ES-I3 (cell line): ENCODE measurements around the gene EPB41L1.

Source experiments
- H3K36me3 ChIP-seq: 2 replicates; pipeline ENCODE4 v1.6.1; 2013; ENCODE audit warnings: mild to moderate bottlenecking, low read length, control low read depth, moderate library complexity; ENCODE audit not compliant: insufficient read depth
- H3K4me1 ChIP-seq: 2 replicates; pipeline ENCODE4 v1.6.1; 2013; ENCODE audit warnings: mild to moderate bottlenecking, control low read depth, low read length; ENCODE audit not compliant: insufficient read depth
- H3K9ac ChIP-seq: 2 replicates; pipeline ENCODE4 v1.6.1; 2013; ENCODE audit warnings: low read depth, mild to moderate bottlenecking, low read length, moderate library complexity
- H3K9me3 ChIP-seq: 2 replicates; pipeline ENCODE4 v1.6.1; 2013; ENCODE audit warnings: mild to moderate bottlenecking, low read length, moderate library complexity; ENCODE audit not compliant: control insufficient read depth, insufficient read depth

The EPB41L1 gene

GRCh38 chr20:36118371-36118770, 36.2 kb upstream of the EPB41L1 start:
- no peaks in the 10 kb centered on the region for H3K9me3 ChIP-seq
- H3K9ac ChIP-seq = no peak overlapping the region
- H3K4me1 ChIP-seq = peaks cover 16% of the 10 kb centered on the region; the same call in 1 of the 2 replicates
- no peaks in the 10 kb centered on the region for H3K36me3 ChIP-seq

- H3K9me3 ChIP-seq = no peaks in the 10 kb centered on the region
- no peak overlapping the region for H3K9ac ChIP-seq
- H3K4me1 ChIP-seq = peaks cover 5% of the 10 kb centered on the region; the same call in 1 of the 2 replicates
- no peaks in the 10 kb centered on the region for H3K36me3 ChIP-seq
Observed at GRCh38 chr20:36119537-36119936, 35.0 kb upstream of the EPB41L1 start.

GRCh38 chr20:36120241-36120640, 34.3 kb upstream of the EPB41L1 start:
- Histone ChIP-seq H3K4me1 (peaks cover 3% of the 10 kb centered on the region; the same call in 1 of the 2 replicates), H3K36me3 (no peaks in the 10 kb centered on the region), H3K9me3 (no peaks in the 10 kb centered on the region), H3K9ac (no peak overlapping the region)

- H3K9me3 ChIP-seq = no peaks in the 10 kb centered on the region
Observed at GRCh38 chr20:36120991-36121390, 33.5 kb upstream of the EPB41L1 start.

GRCh38 chr20:36121981-36122930, 32.3 kb upstream of the EPB41L1 start:
- H3K9me3 ChIP-seq = no peaks in the 10 kb centered on the region
- H3K36me3 ChIP-seq = no peaks in the 10 kb centered on the region
- no peak overlapping the region for H3K9ac ChIP-seq
- 0 out of 2 replicates have a peak, but pooled peaks cover 5% of the 10 kb centered on the region for H3K4me1 ChIP-seq

More at GRCh38 chr20:36120991-36121390, 33.5 kb upstream of the EPB41L1 start:
- Histone ChIP-seq H3K9ac (no peak overlapping the region), H3K4me1 (0 out of 2 replicates have a peak, but pooled peaks cover 5% of the 10 kb centered on the region), H3K36me3 (no peaks in the 10 kb centered on the region)

- H3K36me3 ChIP-seq = no peaks in the 10 kb centered on the region
- H3K9ac ChIP-seq = no peak overlapping the region
- 0 out of 2 replicates have a peak, but pooled peaks cover 5% of the 10 kb centered on the region for H3K4me1 ChIP-seq
- no peaks in the 10 kb centered on the region for H3K9me3 ChIP-seq
Observed at GRCh38 chr20:36122931-36123288, 31.6 kb upstream of the EPB41L1 start.

GRCh38 chr20:36125097-36125496, 29.4 kb upstream of the EPB41L1 start:
- no peak overlapping the region for H3K9ac ChIP-seq
- 0 out of 2 replicates have a peak, but pooled peaks cover 5% of the 10 kb centered on the region for H3K4me1 ChIP-seq
- H3K36me3 ChIP-seq = no peaks in the 10 kb centered on the region
- H3K9me3 ChIP-seq = no peaks in the 10 kb centered on the region

- Histone ChIP-seq H3K36me3 (no peaks in the 10 kb centered on the region), H3K9ac (no peak overlapping the region), H3K9me3 (no peaks in the 10 kb centered on the region), H3K4me1 (0 out of 2 replicates have a peak, but pooled peaks cover 5% of the 10 kb centered on the region)
Observed at GRCh38 chr20:36126836-36127527, 27.6 kb upstream of the EPB41L1 start.

- Histone ChIP-seq H3K4me1 (0 out of 2 replicates have a peak, but pooled peaks cover 5% of the 10 kb centered on the region), H3K9me3 (no peaks in the 10 kb centered on the region), H3K9ac (no peak overlapping the region), H3K36me3 (no peaks in the 10 kb centered on the region)
Observed at GRCh38 chr20:36128463-36129159, 25.9 kb upstream of the EPB41L1 start.

GRCh38 chr20:36129160-36129543, 25.4 kb upstream of the EPB41L1 start:
- H3K36me3 ChIP-seq = no peaks in the 10 kb centered on the region
- H3K4me1 ChIP-seq = 0 out of 2 replicates have a peak, but pooled peaks cover 5% of the 10 kb centered on the region
- H3K9me3 ChIP-seq = no peaks in the 10 kb centered on the region
- no peak overlapping the region for H3K9ac ChIP-seq

GRCh38 chr20:36130390-36130789, 24.1 kb upstream of the EPB41L1 start:
- Histone ChIP-seq H3K4me1 (0 out of 2 replicates have a peak, but pooled peaks cover under 1% of the 10 kb centered on the region), H3K36me3 (no peaks in the 10 kb centered on the region), H3K9me3 (no peaks in the 10 kb centered on the region), H3K9ac (no peak overlapping the region)

- Histone ChIP-seq H3K36me3 (no peaks in the 10 kb centered on the region), H3K9me3 (no peaks in the 10 kb centered on the region), H3K9ac (no peak overlapping the region), H3K4me1 (no peaks in the 10 kb centered on the region)
Observed at GRCh38 chr20:36132802-36133211, 21.7 kb upstream of the EPB41L1 start.

GRCh38 chr20:36133821-36134220, 20.7 kb upstream of the EPB41L1 start:
- Histone ChIP-seq H3K9me3 (no peaks in the 10 kb centered on the region), H3K9ac (no peak overlapping the region), H3K4me1 (no peaks in the 10 kb centered on the region), H3K36me3 (no peaks in the 10 kb centered on the region)

- Histone ChIP-seq H3K4me1 (no peaks in the 10 kb centered on the region), H3K9ac (no peak overlapping the region), H3K36me3 (no peaks in the 10 kb centered on the region), H3K9me3 (no peaks in the 10 kb centered on the region)
Observed at GRCh38 chr20:36135159-36135558, 19.4 kb upstream of the EPB41L1 start.
